Fibroblast of lung (primary cell): ENCODE measurements around the gene TSPAN31. TPM values are rescaled to one million over a fixed set of nuclear protein-coding genes. Genes with fewer than 3 reads are reported as not detected.

Experiments
- DNase-seq, 2 donors: peaks; one replicate each; pipeline versions ENCODE4 v3.0.0 to v3.0.0-alpha.2; 2010; ENCODE audit warnings: low read depth in 2 of 2
- H2AFZ ChIP-seq: 2 replicates; pipeline ENCODE4 v1.5.1; 2012; ENCODE audit warnings: low read length, control low read depth, inconsistent platforms
- H3K27ac ChIP-seq: 2 replicates; pipeline ENCODE4 v1.5.1; 2011; ENCODE audit warnings: low read length, control low read depth; ENCODE audit not compliant: insufficient read depth
- H3K27me3 ChIP-seq: 2 replicates; pipeline ENCODE4 v1.5.1; 2011; ENCODE audit warnings: mild to moderate bottlenecking, low read length; ENCODE audit not compliant: control insufficient read depth, insufficient read depth
- H3K36me3 ChIP-seq: 2 replicates; pipeline ENCODE4 v1.5.1; 2011; ENCODE audit warnings: low read length; ENCODE audit not compliant: control insufficient read depth, insufficient read depth
- H3K4me1 ChIP-seq: 2 replicates; pipeline ENCODE4 v1.5.1; 2011; ENCODE audit warnings: low read length; ENCODE audit not compliant: control insufficient read depth, insufficient read depth; ENCODE audit errors: extremely low read depth
- H3K4me2 ChIP-seq: 2 replicates; pipeline ENCODE4 v1.5.1; 2011; ENCODE audit warnings: low read length, control low read depth; ENCODE audit not compliant: insufficient read depth; ENCODE audit errors: extremely low read depth
- H3K4me3 ChIP-seq, 4 experiments: fragments of 200-600 bp in 1 of 4; sonication (generic) in 1 of 4; replicated peaks in 1 of 4; 2 replicates each; pipeline ENCODE4 v1.5.1; 2011 to 2016; ENCODE audit warnings: low read length in 4 of 4, low read depth in 3 of 4, mild to moderate bottlenecking in 3 of 4, control low read depth in 2 of 4, inconsistent platforms in 1 of 4, mixed read lengths in 1 of 4; ENCODE audit not compliant: insufficient read depth in 1 of 4; ENCODE audit errors: control extremely low read depth in 1 of 4
- H3K79me2 ChIP-seq: 2 replicates; pipeline ENCODE4 v1.5.1; 2012; ENCODE audit warnings: mild to moderate bottlenecking, low read length, inconsistent platforms; ENCODE audit not compliant: control insufficient read depth, insufficient read depth
- H3K9ac ChIP-seq: 2 replicates; pipeline ENCODE4 v1.5.1; 2011; ENCODE audit warnings: mild to moderate bottlenecking, low read length, control low read depth; ENCODE audit not compliant: insufficient read depth
- H3K9me3 ChIP-seq: 2 replicates; pipeline ENCODE4 v1.5.1; 2012; ENCODE audit warnings: low read depth, low read length; ENCODE audit not compliant: control insufficient read depth, insufficient read depth
- H4K20me1 ChIP-seq: 2 replicates; pipeline ENCODE4 v1.5.1; 2011; ENCODE audit warnings: low read length; ENCODE audit not compliant: control insufficient read depth, insufficient read depth; ENCODE audit errors: extremely low read depth
- EZH2 ChIP-seq: IDR thresholded peaks from 2 replicates; pipeline ENCODE4 v1.5.1; 2012; ENCODE audit warnings: low read length, control low read depth, mild to moderate bottlenecking; ENCODE audit errors: missing control alignments
- polyA plus RNA-seq, 2 donors: library from polyadenylated mRNA; depleted of rRNA in 1 of 2; stranded (reverse) in 1 of 2; unstranded in 1 of 2; fragments of >200 nt; gene quantifications; 2 replicates each; pipeline ENCODE4 v1.2.1, GENCODE V29; 2011 to 2012; ENCODE audit warnings: missing spikeins in 1 of 2
- total RNA-seq: library from RNA; depleted of rRNA; stranded (reverse); fragments of >200 nt; gene quantifications from 2 replicates; pipeline ENCODE4 v1.2.1, GENCODE V29; 2014
- TF ChIP-seq, protein P1 (sequence below), 2 donors: IDR thresholded peaks in 1 of 2; conservative IDR thresholded peaks in 1 of 2; 1 replicate in 1 of 2; 2 replicates in 1 of 2; pipeline ENCODE4 v1.5.1; 2011 to 2012; ENCODE audit warnings: low read length in 2 of 2, control low read depth in 1 of 2, inconsistent platforms in 1 of 2, low read depth in 1 of 2, mild to moderate bottlenecking in 1 of 2

TSPAN31 gene
- total and polyA plus RNA-seq, 2 donors (not counting 1 experiment from before 2014, with no cell fraction given): 53.6 to 99.6 TPM

DNA sequence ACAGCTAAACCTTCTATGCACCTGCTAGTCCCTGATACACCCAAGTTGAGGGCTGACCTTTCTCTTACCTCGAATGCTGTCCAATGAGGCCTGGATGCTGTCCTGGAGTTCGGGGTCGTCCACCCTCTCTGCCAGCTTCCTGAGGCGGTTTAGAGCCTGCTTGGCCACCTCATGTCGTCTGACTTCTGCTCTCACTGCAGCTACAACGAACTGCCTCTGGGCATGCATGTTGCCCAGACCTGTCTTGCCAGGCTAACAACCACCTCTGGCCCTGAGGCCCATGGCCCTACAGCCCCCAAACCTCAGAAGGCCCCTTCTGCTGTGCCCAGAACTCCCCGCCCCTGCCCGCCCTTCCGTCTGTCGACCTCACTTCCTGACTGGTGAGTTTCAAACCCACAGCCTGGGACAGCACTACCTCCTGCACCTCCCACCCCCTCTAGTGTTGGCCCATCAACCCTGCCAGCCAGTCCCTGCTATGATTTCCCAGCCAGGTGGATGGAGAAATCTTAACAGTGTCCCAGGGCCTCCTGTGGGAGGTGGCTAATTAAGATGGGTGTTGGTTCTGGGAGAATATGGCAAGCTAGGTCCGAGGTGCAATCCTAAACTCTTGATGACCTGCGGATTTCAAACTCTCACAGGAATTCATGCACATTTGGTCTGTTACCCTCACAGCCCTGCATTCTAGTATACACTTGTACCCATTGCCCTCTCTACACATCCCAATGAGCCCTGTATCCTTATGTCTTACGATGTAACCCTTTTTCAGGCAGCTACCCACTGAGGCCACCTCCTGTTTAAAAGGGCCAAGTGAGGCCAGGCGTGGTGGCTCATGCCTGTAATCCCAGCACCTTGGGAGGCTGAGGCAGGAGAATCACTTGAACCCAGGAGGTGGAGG is 2.7 kb upstream of the TSPAN31 start:
- TF ChIP-seq EZH2: no peak
- TF ChIP-seq, protein P1, sequence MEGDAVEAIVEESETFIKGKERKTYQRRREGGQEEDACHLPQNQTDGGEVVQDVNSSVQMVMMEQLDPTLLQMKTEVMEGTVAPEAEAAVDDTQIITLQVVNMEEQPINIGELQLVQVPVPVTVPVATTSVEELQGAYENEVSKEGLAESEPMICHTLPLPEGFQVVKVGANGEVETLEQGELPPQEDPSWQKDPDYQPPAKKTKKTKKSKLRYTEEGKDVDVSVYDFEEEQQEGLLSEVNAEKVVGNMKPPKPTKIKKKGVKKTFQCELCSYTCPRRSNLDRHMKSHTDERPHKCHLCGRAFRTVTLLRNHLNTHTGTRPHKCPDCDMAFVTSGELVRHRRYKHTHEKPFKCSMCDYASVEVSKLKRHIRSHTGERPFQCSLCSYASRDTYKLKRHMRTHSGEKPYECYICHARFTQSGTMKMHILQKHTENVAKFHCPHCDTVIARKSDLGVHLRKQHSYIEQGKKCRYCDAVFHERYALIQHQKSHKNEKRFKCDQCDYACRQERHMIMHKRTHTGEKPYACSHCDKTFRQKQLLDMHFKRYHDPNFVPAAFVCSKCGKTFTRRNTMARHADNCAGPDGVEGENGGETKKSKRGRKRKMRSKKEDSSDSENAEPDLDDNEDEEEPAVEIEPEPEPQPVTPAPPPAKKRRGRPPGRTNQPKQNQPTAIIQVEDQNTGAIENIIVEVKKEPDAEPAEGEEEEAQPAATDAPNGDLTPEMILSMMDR (conservative IDR thresholded peaks at IDR 0.05 in 1 of 2, IDR thresholded peaks at IDR 0.05 in 1 of 2; ENCODE audit: low read depth in 1 of 2, low read length in 2 of 2): no peak
- Histone ChIP-seq H2AFZ (no peak overlapping the region), H3K27ac (no peak overlapping the region), H3K4me3 (no peak overlapping the region), H3K9me3 (no peaks in the 10 kb centered on the region), H3K27me3 (peaks cover 39% of the 10 kb centered on the region), H3K36me3 (peaks cover 5% of the 10 kb centered on the region), H3K4me1 (peaks cover 2% of the 10 kb centered on the region), H4K20me1 (no peaks in the 10 kb centered on the region), H3K9ac (no peak overlapping the region), H3K79me2 (peaks cover 2% of the 10 kb centered on the region), H3K4me2 (no peak overlapping the region)
- no peak for DNase-seq

DNA sequence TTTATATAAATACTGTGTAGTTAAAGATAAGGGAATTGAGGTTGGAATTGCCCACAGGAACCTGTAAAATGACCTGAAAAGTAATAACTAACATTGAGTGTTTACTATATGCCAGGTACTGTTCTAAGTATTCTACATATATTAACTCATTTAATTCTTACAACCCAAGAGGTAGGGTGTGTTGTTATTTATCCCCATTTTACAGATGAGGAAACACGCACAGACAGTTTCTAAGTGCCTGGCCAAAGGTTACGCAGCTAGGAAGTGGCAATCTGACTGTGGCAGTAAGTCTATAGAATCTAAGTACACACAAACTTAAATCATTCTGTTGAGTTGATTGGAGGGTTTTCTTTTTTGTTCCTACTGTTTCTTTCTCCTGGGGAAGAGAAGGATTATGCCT is 1.1 kb upstream of the TSPAN31 start:
- Histone ChIP-seq H3K27ac (no peak overlapping the region), H3K9ac (no peak overlapping the region), H3K4me1 (peaks cover 2% of the 10 kb centered on the region), H3K79me2 (peaks cover 2% of the 10 kb centered on the region), H3K9me3 (no peaks in the 10 kb centered on the region), H3K36me3 (peaks cover 8% of the 10 kb centered on the region), H3K4me3 (no peak overlapping the region), H4K20me1 (no peaks in the 10 kb centered on the region), H3K4me2 (no peak overlapping the region), H3K27me3 (peaks cover 30% of the 10 kb centered on the region), H2AFZ (no peak overlapping the region)
- TF ChIP-seq, protein P1 (conservative IDR thresholded peaks at IDR 0.05 in 1 of 2, IDR thresholded peaks at IDR 0.05 in 1 of 2; ENCODE audit: low read depth in 1 of 2, low read length in 2 of 2): no peak
- no peak for TF ChIP-seq EZH2
- DNase-seq: no peak

DNA sequence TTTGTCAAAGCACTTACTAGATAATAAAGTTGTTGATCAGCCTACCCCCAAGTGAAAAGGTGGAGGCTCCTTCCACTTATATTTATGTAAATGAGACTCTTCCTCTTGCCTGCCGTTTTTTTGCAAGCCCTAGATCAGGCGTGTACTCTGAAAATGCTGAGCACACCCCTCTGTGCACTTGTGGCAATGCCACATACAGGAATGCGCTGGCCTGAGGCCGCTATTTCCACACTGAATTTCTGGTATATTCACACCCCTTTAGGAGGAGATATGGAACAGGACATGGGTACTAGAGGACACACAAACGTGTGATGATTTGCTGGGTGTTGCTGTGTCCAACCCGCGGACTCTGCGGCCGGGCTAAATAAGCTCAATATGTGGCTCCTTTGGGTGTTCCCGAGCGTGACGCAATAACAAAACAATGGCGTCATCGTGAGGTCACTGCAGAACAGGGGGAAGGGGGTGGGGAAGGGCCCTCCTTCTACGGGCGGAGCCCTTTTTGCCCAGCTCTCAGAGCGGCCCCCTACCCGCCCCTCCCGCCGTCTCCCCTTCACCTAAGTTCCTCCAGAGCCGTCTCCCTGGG is 554 bp upstream of the TSPAN31 start:
- Histone ChIP-seq H3K4me1 (peaks cover 2% of the 10 kb centered on the region), H4K20me1 (no peaks in the 10 kb centered on the region), H2AFZ (peak overlapping the region; percentile 70), H3K27me3 (peaks cover 26% of the 10 kb centered on the region), H3K9ac (peak overlapping the region; percentile 94), H3K27ac (peak overlapping the region; percentile 99), H3K4me3 (peak overlapping the region; percentile 66 to 99 (median 88)), H3K4me2 (peak overlapping the region; percentile 99), H3K9me3 (no peaks in the 10 kb centered on the region), H3K36me3 (peaks cover 8% of the 10 kb centered on the region), H3K79me2 (peaks cover 3% of the 10 kb centered on the region)
- peak in 1 of 2 donors; percentile 94 for DNase-seq
- TF ChIP-seq EZH2: no peak
- TF ChIP-seq, protein P1 (conservative IDR thresholded peaks at IDR 0.05 in 1 of 2, IDR thresholded peaks at IDR 0.05 in 1 of 2; ENCODE audit: low read depth in 1 of 2, low read length in 2 of 2): no peak
